Mucosa of descending colon (tissue), 3 donors: ENCODE measurements around the gene FHIT. TPM values are rescaled to one million over a fixed set of nuclear protein-coding genes. Genes with fewer than 3 reads are reported as not detected.

Source experiments
- ATAC-seq: fragments of 200-7000 bp; cut with Tn5 transposase; one replicate; pipeline ENCODE4 v1.9.1; 2020; ENCODE audit warnings: mild to moderate bottlenecking, moderate library complexity
- DNase-seq, 3 donors: peaks; one replicate each; pipeline ENCODE4 v3.0.0-alpha.2; 2020
- H3K36me3 ChIP-seq: fragments of 200-600 bp; one replicate; pipeline ENCODE4 v1.8.0; 2021; ENCODE audit warnings: low read depth, mild to moderate bottlenecking
- H3K4me1 ChIP-seq: fragments of 200-600 bp; one replicate; pipeline ENCODE4 v1.8.0; 2021; ENCODE audit warnings: low read depth, mild to moderate bottlenecking
- H3K4me3 ChIP-seq: fragments of 200-600 bp; one replicate; pipeline ENCODE4 v1.8.0; 2021; ENCODE audit warnings: mild to moderate bottlenecking
- H3K9me3 ChIP-seq: fragments of 200-600 bp; one replicate; pipeline ENCODE4 v1.8.0; 2021; ENCODE audit warnings: mild to moderate bottlenecking
- CTCF ChIP-seq: fragments of 200-600 bp; IDR thresholded peaks from one replicate; pipeline ENCODE4 v1.8.0; 2022; ENCODE audit warnings: antibody characterized with exemption, mild to moderate bottlenecking
- intact Hi-C, 2 donors: fragments of 100-400 bp; cut with DNase I in 1 of 2; cut with micrococcal nuclease in 1 of 2; formaldehyde crosslinking; loops; one replicate each; pipeline versions ENCODE4 v1.11.0 to v1.11.1; 2022; cut with DNase I, micrococcal nuclease
- total RNA-seq, 3 donors: library from RNA; stranded (reverse); fragmentation: NEBNext Ultra II Directional in 2 of 3; extraction: Animal tissue kit (Norgen Biotek cat#: 25700) in 2 of 3; gene quantifications; one replicate each; pipeline versions ENCODE4 v1.2.1 to v1.2.4, GENCODE V29; 2021 to 2023
- donor health status: DM: no; HTN: no; CAD: no; lungs with moderate emphysema.
- donor health status: DM: no; HTN: no; CAD: no.
- donor health status: DM: no; HTN: yes; CAD: no.

The FHIT gene
- total RNA-seq, 3 donors from 2014 or later = 8.9 to 20.7 (median 18.6) TPM

GRCh38 chr3:60707452-60708020 lies 543.7 kb downstream of the FHIT start:
- ATAC-seq (no peak), DNase-seq (no peak)
- no peak for TF ChIP-seq CTCF
- intact Hi-C loops = no loop called here
- no peak overlapping the region for H3K4me3 ChIP-seq
- no peaks in the 10 kb centered on the region for H3K9me3 ChIP-seq
- H3K36me3 ChIP-seq = no peaks in the 10 kb centered on the region
- no peaks in the 10 kb centered on the region for H3K4me1 ChIP-seq

- intact Hi-C loops = no loop called here
- Histone ChIP-seq H3K9me3 (no peaks in the 10 kb centered on the region), H3K4me1 (no peaks in the 10 kb centered on the region), H3K36me3 (no peaks in the 10 kb centered on the region), H3K4me3 (no peak overlapping the region)
- DNase-seq (no peak), ATAC-seq (no peak)
- no peak for TF ChIP-seq CTCF
Measured at GRCh38 chr3:60703956-60704736, 547.1 kb downstream of the FHIT start.

- no peak for TF ChIP-seq CTCF
- no peaks in the 10 kb centered on the region for H3K36me3 ChIP-seq
- H3K9me3 ChIP-seq = no peaks in the 10 kb centered on the region
- no peak overlapping the region for H3K4me3 ChIP-seq
- DNase-seq (no peak), ATAC-seq (no peak)
- intact Hi-C loops = no loop called here
- no peaks in the 10 kb centered on the region for H3K4me1 ChIP-seq
Measured at GRCh38 chr3:60703008-60703407, 548.2 kb downstream of the FHIT start.

GRCh38 chr3:60698117-60698516 lies 553.1 kb downstream of the FHIT start:
- Histone ChIP-seq H3K4me3 (no peak overlapping the region), H3K36me3 (no peaks in the 10 kb centered on the region), H3K9me3 (no peaks in the 10 kb centered on the region), H3K4me1 (no peaks in the 10 kb centered on the region)
- intact Hi-C loops = no loop called here
- ATAC-seq (no peak), DNase-seq (no peak)
- TF ChIP-seq CTCF = no peak

- H3K4me3 ChIP-seq = no peak overlapping the region
- no peaks in the 10 kb centered on the region for H3K36me3 ChIP-seq
- ATAC-seq = no peak
- no peaks in the 10 kb centered on the region for H3K4me1 ChIP-seq
- TF ChIP-seq CTCF = no peak
- intact Hi-C loops = no loop called here
- DNase-seq = no peak
- H3K9me3 ChIP-seq = no peaks in the 10 kb centered on the region
Measured at GRCh38 chr3:60697132-60697531, 554.1 kb downstream of the FHIT start.
